GM18870 (cell line): Measurements from ENCODE around the gene CYB5A.
A peak's percentile ranks its signal among the peaks of the same experiment; 100 is the strongest.
"Not testable (repeated sequence)": the region's sequence is repeated elsewhere in the genome, so short reads cannot be mapped to it uniquely, and the experiment has no call there.

Source experiments
- ATAC-seq: cut with Tn5 transposase; IDR thresholded peaks from one replicate; pipeline ENCODE4 v1.9.1; 2021; ENCODE audit warnings: moderate library complexity; ENCODE audit not compliant: unreplicated experiment

CYB5A gene, protein sequence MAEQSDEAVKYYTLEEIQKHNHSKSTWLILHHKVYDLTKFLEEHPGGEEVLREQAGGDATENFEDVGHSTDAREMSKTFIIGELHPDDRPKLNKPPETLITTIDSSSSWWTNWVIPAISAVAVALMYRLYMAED

DNA sequence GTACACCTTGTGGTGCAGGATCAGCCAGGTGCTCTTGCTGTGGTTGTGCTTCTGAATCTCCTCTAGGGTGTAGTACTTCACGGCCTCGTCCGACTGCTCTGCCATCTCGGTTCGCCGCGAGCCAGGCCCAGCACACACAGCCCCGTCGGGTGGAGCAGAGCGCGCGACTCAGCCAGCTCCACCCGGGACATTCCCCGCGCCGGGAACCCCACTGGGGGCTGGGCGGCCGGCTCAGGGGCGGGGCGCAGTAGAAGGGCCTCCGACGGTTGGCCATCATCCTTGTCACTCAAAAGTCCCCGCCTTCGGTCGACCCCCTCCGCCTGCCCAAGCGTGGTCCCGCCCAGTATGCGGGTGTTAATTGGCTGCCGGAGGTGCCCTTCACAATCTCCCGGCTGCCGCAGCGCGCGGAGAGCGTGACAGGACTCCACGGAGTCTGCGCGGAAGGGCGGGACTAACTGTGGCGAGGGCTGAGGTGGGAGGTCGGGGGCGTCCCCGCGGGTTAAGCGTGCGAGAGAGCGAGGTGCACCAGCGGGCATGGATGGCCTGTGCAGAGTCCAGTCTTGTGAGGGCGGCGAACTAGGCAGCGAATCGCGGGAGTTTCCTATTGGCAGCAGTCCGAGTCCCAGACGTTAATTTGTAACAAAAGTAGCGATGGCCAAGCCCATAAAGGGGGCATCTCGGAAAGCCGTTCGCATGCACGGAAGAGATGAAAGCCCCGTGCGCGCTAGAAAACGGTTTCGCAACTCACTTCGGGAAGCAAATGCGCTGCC lies at the start of gene CYB5A:
Gene CYB5A (minus strand): TSS at position 193 of the 770 bp plus-strand sequence. CDS start 88 bp downstream, at position 105.
- ATAC-seq, result peak; percentile 99

DNA sequence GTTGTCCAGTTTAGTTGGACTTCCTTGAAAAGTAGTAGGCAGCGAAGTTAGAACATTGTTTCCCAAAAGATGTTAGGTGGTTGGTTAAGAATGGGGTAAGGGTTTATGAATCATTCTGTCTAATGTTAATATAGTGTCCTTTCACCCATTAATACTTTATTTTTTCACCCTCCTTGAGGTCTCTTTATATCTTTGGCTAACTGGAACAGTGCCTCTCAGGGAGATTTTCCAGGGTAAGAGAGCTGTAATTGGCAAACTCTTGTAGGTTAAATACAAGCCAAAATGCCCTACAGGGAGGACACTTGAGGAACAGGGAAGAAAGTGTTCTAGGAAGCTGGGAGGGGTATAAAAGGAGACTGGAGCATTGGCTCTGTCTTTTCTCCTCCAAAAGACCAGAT lies 46.1 kb upstream of the CYB5A start:
- ATAC-seq, result no peak

- ATAC-seq, result no peak
Observed at GRCh38 chr18:74337155-74337911, 45.6 kb upstream of the CYB5A start.

GRCh38 chr18:74336656-74337055 lies 44.9 kb upstream of the CYB5A start:
- ATAC-seq, result no peak

DNA sequence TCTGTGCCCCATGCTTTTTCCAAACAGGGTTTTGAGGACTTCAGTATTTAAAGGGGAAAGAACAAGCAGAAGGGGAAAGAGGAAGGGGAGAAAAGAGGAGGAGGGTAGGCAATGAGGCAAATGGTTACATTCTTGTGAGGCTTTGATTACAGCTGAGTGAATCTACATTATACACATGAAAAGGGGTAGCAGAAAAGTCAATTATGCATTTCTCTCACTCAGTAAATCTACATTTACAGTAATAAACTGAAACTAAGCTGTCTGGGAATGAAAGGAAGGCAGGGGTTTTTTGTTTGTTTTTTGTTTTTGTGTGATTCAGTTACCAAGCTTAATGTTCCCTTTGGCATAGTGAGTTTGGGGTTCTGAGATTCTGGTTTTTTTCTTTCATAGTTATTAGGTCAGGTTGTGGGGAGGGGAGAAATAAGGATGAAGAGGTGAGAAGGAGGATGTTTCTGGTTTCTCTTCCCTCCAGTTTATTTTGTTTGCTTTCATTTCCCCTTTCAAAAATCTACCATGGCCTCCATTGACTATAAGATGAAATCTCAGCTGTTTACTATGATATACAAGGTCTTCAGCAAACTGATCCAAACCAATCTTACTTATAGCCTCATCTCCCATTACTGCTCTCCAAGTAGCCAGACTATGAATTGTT lies 42.6 kb upstream of the CYB5A start:
- ATAC-seq, result peak; percentile 46

- ATAC-seq, result no peak
Observed at GRCh38 chr18:74333091-74333490, 41.3 kb upstream of the CYB5A start.

DNA sequence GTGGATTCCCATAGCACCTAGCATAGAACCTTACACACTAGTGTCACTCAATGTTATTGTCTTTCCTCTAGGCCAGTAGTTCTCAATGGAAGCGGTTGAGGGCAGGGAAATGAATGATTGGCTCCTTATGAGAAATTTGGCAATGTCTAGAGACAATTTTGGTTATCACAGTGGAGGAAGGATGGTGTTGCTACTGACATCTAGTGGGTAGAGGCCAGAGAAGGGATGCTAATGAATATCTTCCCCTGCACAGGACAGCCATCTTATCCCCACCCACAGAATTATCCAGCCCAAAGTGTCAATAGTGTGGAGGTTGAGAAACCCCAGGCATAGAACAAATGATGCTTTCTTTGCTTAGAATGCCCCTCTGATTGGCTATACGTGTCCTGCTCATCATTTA lies 39.6 kb upstream of the CYB5A start:
- no peak for ATAC-seq

GRCh38 chr18:74329688-74330205 lies 38.0 kb upstream of the CYB5A start:
- ATAC-seq, result no peak

DNA sequence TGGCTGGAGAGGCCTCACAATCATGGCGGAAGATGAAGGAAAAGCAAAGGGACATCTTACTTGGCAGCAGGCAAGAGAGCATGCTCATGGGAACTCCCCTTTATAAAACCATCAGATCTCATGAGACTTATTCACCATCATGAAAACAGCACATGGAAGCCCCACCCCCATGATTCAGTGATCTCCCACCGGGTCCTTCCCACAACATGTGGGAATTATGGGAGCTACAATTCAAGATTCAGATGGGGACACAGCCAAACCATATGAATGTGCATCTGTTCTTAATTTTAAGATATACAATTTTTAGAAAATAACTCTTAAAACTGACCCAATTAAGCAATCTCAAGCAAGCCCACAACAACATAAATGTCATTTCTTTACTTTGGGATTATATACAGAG lies 36.4 kb upstream of the CYB5A start:
- no peak for ATAC-seq

- not testable (repeated sequence) for ATAC-seq
Observed at GRCh38 chr18:74326791-74327190, 35.0 kb upstream of the CYB5A start.

DNA sequence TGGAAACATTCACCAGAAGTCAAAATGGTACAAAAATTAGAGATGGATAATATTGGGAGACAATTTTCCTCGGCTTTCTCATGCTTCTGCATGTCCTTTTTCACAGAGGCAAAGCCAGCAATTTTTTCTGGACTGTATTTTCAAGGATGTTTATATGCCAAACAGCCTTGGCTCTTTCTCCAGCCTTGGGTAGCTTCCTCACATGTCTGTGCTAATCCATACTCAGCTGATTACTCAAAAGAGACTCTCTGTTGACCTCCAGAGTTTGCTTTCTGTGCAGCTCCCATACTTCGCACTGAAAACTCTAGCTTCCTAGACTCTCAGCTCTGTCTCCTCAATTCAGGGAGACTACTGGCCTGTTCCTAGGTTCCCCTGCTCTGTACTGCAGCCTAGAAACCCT lies 34.5 kb upstream of the CYB5A start:
- no peak for ATAC-seq

DNA sequence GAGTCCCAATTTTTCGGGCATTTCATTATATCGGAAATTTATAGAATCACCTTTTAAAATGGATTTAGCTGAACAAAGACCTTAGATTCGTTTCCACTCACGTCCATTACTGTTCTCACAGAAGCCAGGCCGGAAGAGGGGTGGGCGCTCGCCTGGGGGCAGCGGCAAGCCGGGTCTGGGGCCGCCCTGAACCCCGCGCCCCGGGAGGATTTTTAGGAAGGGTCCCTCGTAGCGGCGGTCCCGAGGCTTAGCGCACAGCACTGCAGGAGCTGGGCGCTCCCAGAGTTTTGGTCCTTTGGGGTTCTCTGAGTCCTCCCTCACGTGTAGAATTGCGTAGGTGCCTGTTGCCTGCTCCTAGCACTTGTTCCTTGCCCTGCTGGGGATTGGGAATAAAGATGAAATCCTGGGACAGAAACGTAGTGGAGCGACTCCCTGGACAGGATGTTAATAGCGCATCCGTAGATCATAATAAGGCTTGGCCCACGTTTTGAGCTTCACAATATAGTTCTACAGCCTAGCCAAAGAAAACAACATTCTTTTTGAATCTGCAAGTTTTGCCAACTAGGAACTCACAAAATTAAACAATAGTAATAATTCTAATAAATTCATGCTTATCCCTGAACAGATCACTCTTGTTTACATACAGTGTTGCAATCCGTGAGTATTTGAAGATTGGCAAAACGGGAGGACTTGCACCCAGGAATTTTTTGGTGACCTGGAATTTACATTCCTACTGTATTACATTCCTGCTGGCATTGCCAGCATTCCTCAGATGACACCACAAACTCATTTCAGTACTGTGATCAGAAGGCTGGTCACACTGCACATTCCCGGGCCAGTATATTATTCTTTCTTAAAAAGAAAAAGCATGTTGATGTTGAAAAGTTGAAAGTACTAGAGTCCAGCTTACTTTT lies 24.8 kb upstream of the CYB5A start:
- ATAC-seq, result no peak

GRCh38 chr18:74315464-74316256 lies 23.9 kb upstream of the CYB5A start, which contains the start of gene C18orf63:
C18orf63 (plus strand) TSS chr18:74315839; CDS start chr18:74317866, 2,027 bp downstream.
- no peak for ATAC-seq

- no peak for ATAC-seq
Observed at GRCh38 chr18:74314759-74315463, 23.1 kb upstream of the CYB5A start.

DNA sequence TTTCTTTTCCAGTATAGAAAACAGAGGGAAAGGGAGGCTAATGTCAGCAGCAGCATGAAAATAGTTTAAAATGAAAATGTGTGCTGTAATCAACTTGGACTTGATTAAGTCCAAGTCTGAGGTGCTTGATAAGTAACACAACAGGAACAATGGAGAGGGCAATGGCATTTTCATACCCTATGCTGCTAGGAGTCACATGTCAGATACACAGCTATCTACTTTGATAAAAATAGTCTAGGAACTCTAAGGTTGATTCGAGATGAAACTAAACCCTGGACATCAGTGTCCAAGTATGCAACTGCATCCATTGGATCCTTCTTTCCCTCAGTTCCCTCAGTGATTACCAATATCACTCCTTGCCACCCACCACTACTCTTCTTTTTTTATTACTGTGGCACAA lies 19.2 kb upstream of the CYB5A start:
- no peak for ATAC-seq

DNA sequence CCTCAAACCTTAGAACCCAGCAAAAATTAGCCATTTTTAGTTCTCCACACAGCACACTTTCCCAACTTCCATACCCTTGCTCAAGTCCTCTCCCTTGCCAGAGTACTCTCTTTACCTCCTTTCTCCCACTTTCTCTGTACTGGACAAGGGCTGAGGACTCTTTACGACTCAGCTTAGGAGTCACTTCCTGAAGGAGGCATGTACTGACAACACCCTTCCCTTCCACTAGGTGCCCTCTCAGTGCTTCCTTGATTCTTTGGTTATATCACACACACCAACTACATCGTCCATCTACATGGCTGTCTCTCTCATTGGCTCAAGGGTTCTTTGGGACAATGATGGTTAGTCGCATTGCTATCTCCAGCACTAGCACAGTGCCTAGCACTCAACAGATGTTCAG lies 18.6 kb upstream of the CYB5A start:
- ATAC-seq, result peak; percentile 68

DNA sequence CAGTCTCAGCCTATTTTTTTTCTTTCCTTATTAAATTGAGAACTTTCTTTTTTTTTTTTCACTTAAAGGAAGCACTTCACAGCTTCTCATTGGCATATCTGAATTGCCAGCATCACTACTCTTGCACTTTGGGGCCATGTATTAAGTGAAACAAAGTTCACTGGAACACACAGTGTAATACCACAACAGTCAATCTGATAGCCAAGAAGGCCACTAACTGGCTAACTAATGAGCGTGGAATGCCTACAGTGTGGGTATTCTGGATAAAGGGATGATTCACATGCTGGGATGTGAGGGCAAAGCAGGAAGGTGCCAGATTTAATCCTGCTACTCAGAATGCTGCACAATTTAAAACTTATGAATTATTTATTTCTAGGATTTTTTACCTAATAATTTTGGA lies 12.2 kb upstream of the CYB5A start:
- no peak for ATAC-seq

DNA sequence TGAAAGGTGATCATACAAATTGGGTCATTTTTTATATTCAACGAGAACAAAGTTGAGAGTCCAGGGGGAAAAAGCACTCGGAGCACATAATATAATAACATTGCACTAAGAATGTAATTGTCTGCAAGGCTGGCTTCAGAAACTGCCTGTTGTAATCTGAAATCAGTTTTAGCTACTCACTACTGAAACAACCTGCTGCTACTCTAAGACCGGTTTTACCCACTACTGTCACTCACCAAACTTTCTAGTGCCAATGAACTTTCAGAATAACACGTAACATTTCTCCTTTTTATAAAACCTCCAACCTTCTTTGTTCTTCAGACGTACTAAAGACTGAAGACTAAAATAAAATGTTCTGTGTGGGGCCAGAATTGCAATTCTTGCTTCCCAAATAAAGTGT lies 11.5 kb upstream of the CYB5A start:
- no peak for ATAC-seq

DNA sequence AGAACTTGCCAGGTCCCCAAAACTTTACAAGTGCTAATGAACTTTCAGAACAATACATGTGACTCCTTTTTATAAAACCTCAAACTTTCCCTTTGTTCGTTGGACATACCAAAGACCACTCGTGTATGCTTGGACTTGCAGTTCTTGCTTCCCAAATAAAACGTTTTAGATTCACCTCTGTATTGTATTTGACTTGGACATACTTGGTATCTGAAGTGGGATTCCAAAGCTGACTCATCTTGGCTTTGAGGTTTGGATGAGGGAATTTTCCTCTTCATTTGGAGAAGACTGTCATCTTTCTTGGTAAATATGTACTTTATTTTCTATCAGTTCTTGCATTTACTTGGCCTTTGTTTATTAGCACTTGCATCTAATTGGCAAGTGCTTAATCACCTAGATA lies 8.0 kb upstream of the CYB5A start:
- no peak for ATAC-seq
